NT2/D1 (cell line): ENCODE measurements around the gene BCL2L12.

Source experiments
- YY1 ChIP-seq: IDR thresholded peaks from 2 replicates; pipeline ENCODE4 v1.6.1; 2011; ENCODE audit not compliant: insufficient read length, insufficient read depth
- ZNF274 ChIP-seq: IDR thresholded peaks from 2 replicates; pipeline ENCODE4 v1.6.1; 2011; ENCODE audit warnings: mild to moderate bottlenecking, low read depth, low read length

DNA sequence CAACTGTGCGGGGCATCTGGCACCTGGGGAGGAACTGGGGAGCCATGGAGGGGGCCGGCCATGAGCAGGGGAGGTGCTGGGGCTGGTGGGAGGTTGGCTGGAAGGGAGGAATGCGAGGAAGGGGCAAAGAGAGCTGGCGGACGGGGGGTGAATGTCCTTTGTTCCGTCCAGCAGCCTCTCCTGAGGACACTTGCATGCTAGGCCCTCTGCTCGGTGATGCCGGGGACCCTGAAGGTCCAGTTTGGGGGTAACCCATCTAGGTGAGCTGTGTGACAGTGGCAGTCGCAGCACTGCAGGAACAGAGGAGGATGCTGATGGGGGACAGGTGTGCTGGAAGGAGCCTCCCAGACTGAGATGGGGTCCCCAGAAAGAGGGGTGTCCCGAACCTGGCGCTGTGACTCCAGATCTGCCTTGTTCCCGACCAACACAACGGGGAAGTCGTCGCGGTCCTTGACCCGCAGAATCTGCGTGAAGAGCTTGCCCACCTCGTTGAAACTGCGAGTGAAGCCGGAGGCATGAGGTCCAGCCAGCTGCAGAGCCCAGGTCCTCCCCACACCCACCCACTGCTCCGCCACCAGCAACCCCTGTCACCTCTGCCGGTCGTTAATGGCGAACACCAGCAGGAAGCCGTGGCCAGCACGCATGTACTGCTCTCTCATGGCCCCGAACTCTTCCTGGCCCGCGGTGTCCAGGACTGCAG is 29.4 kb upstream of the BCL2L12 start:
- TF ChIP-seq ZNF274 = no peak
- TF ChIP-seq YY1 = no peak
